Right atrium auricular region (tissue), 2 donors: ENCODE results near the gene C6orf136. TPM values are rescaled to one million over a fixed set of nuclear protein-coding genes. Genes with fewer than 3 reads are reported as not detected.
"Not testable (repeated sequence)": the region's sequence is repeated elsewhere in the genome, so short reads cannot be mapped to it uniquely, and the experiment has no call there.

ENCODE experiments used
- DNase-seq: peaks from one replicate; pipeline ENCODE4 v3.0.0-alpha.2; 2019; ENCODE audit warnings: low spot score
- H3K27ac ChIP-seq, 2 donors: fragments of 200-600 bp; sonication (generic); 1 replicate in 1 of 2; 2 replicates in 1 of 2; pipeline ENCODE4 v1.5.1; 2016 to 2019
- H3K27me3 ChIP-seq, 2 donors: fragments of 200-600 bp; sonication (generic); one replicate each; pipeline versions ENCODE4 v1.5.1 to v1.6.0; 2017 to 2019
- H3K36me3 ChIP-seq: fragments of 200-600 bp; sonication (generic); one replicate; pipeline ENCODE4 v1.5.1; 2016
- H3K4me1 ChIP-seq, 2 donors: fragments of 200-600 bp; sonication (generic); one replicate each; pipeline versions ENCODE4 v1.5.1 to v1.6.0; 2017 to 2019
- H3K4me3 ChIP-seq, 2 donors: fragments of 200-600 bp; sonication (generic); 1 replicate in 1 of 2; 2 replicates in 1 of 2; pipeline ENCODE4 v1.5.1; 2017 to 2019; ENCODE audit warnings: mild to moderate bottlenecking in 1 of 2, moderate library complexity in 1 of 2
- H3K9me3 ChIP-seq, 2 donors: fragments of 200-600 bp; sonication (generic); one replicate each; pipeline ENCODE4 v1.5.1; 2019
- CTCF ChIP-seq, 2 donors: fragments of 200-600 bp; sonication (generic); IDR thresholded peaks; one replicate each; pipeline ENCODE4 v1.5.1; 2019; ENCODE audit warnings: antibody characterized with exemption in 2 of 2
- total RNA-seq, 2 donors: library from RNA; depleted of rRNA; stranded (reverse); fragments of >200 nt; gene quantifications; one replicate each; pipeline ENCODE4 v1.1.0, GENCODE V29; 2016

C6orf136 gene
- 10 to 100 TPM; 28.3 to 29.4 TPM for total RNA-seq

- peak; percentile 90 for DNase-seq
- Histone ChIP-seq H3K4me1 (peaks cover 0 to 19% of the 10 kb centered on the region in 2 donors), H3K36me3 (peaks cover 9% of the 10 kb centered on the region), H3K4me3 (peak within 1 kb of the TSS; percentile 97 to 100), H3K27me3 (no peaks in the 10 kb centered on the region), H3K9me3 (no peaks in the 10 kb centered on the region), H3K27ac (peak within 1 kb of the TSS; percentile 96 to 99)
- no peak for TF ChIP-seq CTCF (IDR thresholded peaks at IDR 0.05)
Observed at GRCh38 chr6:30646450-30647241, at the start of gene C6orf136. C6orf136 (plus strand) TSS chr6:30647133; CDS start chr6:30647232, 99 bp downstream.

- TF ChIP-seq CTCF (IDR thresholded peaks at IDR 0.05), result peak; percentile 69 to 86
- not testable (repeated sequence) for H3K9me3 ChIP-seq, H3K4me1 ChIP-seq, H3K27me3 ChIP-seq, H3K4me3 ChIP-seq, H3K27ac ChIP-seq
- DNase-seq, result peak; percentile 88
- H3K36me3 ChIP-seq, result peaks cover 25% of the 10 kb centered on the region
Observed at GRCh38 chr6:30597315-30598144, 49.4 kb upstream of the C6orf136 start.

GRCh38 chr6:30598912-30599624 lies 47.9 kb upstream of the C6orf136 start:
- H3K27ac ChIP-seq, result no peak overlapping the region
- no peak overlapping the region for H3K4me3 ChIP-seq
- H3K4me1 ChIP-seq, result no peaks in the 10 kb centered on the region
- peaks cover 40% of the 10 kb centered on the region for H3K36me3 ChIP-seq
- TF ChIP-seq CTCF (IDR thresholded peaks at IDR 0.05), result no peak
- H3K9me3 ChIP-seq, result no peaks in the 10 kb centered on the region
- DNase-seq, result no peak
- H3K27me3 ChIP-seq, result no peaks in the 10 kb centered on the region

GRCh38 chr6:30599625-30600324 lies 47.2 kb upstream of the C6orf136 start:
- Histone ChIP-seq H3K4me1 (no peaks in the 10 kb centered on the region), H3K36me3 (peaks cover 47% of the 10 kb centered on the region), H3K27ac (no peak overlapping the region), H3K4me3 (no peak overlapping the region), H3K27me3 (no peaks in the 10 kb centered on the region), H3K9me3 (no peaks in the 10 kb centered on the region)
- DNase-seq, result no peak
- TF ChIP-seq CTCF (IDR thresholded peaks at IDR 0.05), result no peak

- Histone ChIP-seq H3K27ac (no peak overlapping the region), H3K27me3 (no peaks in the 10 kb centered on the region), H3K4me1 (no peaks in the 10 kb centered on the region), H3K9me3 (no peaks in the 10 kb centered on the region), H3K4me3 (no peak overlapping the region), H3K36me3 (peaks cover 55% of the 10 kb centered on the region)
- no peak for TF ChIP-seq CTCF (IDR thresholded peaks at IDR 0.05)
- DNase-seq, result no peak
Observed at GRCh38 chr6:30600451-30600961, 46.4 kb upstream of the C6orf136 start.
